ENCODE results near the gene E2F4.

E2F4 gene

DNA sequence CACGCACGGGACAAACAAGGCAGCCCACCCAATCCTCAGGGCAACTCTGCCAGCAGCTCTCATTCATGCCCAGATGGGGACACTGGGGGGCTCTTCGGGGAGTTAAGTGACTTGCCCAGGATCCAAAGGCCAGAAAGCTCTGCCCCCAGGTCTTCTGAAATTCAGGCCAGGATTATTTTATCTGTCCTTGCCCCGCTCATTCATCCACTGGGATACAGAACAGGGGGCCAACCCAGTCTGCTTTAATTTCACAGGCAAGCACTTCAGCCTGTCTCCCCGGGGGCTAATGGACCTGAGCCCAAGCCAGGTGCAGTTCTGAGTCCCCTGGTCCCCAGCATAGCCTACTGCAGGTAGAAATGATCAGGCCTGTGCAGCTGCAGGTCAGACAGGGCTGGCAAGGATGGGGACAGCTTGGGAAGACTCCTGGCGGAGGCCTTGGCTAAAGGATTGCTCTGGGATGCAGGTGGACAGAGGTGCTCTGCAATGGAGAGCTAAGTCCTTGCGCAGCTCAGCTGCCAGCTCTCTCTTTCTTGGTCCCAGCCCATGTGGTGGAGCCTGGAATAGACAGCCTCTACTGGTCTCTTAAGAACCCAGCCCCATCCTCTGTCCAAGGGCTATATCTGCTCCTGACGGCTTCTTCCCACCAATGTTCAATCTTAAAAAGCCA, 40.4 kb upstream of the E2F4 start:
- Histone ChIP-seq H3K4me3 (ENCODE audit: control insufficient read depth in 1 of 7, extremely low read depth in 1 of 7, insufficient read depth in 4 of 7, low read depth in 2 of 7, low read length in 6 of 7) (peak overlapping the region in 2 of 7 experiments; percentile 78 to 82), H3K36me3 (ENCODE audit: control insufficient read depth in 4 of 4, insufficient read depth in 4 of 4, low read length in 3 of 4) (peaks cover 5 to 26% (median 20%) of the 10 kb centered on the region in 4 experiments), H3K9me3 (ENCODE audit: control extremely low read depth in 1 of 5, control insufficient read depth in 4 of 5, insufficient read depth in 2 of 5, low read depth in 1 of 5, low read length in 4 of 5) (peaks cover 0 to 4% (median 0%) of the 10 kb centered on the region in 5 experiments), H3K27me3 (replicated peaks in 2 of 5; ENCODE audit: control insufficient read depth in 4 of 5, insufficient read depth in 5 of 5, low read length in 4 of 5) (peaks cover 0 to 36% (median 7%) of the 10 kb centered on the region in 5 experiments), H3K27ac (ENCODE audit: insufficient read depth in 1 of 2, low read depth in 1 of 2, low read length in 2 of 2, poor library complexity in 1 of 2, severe bottlenecking in 2 of 2) (no peak overlapping the region), H3K4me1 (ENCODE audit: control extremely low read depth in 1 of 4, control insufficient read depth in 4 of 4, insufficient read depth in 4 of 4, low read length in 3 of 4) (peaks cover 0 to 28% (median 19%) of the 10 kb centered on the region in 4 experiments)
- ChIA-PET POLR2A (interaction anchor here (1.0 kb wide), 1 partner anchor 204 kb away, joined by 3 read pairs; no protein-coding TSS in a partner anchor), CTCF (interaction anchor here (1.1 to 6.1 kb wide), 12 partner anchors 11 to 189 kb away, joined by 3 to 53 read pairs (median 8); no protein-coding TSS in a partner anchor)
- WGBS (ENCODE audit: insufficient coverage), result 66% methylated on average over 8 of the region's 8 CpGs
- DNase-seq, result no peak

GRCh38 chr16:67154578-67155294, 37.2 kb upstream of the E2F4 start:
- POLR2A ChIA-PET, result interaction anchor here (0.8 kb wide), 1 partner anchor 15 kb away, joined by 4 read pairs; no protein-coding TSS in a partner anchor
- peaks cover 3 to 44% (median 30%) of the 10 kb centered on the region in 4 experiments for H3K4me1 ChIP-seq (ENCODE audit: control extremely low read depth in 1 of 4, control insufficient read depth in 4 of 4, insufficient read depth in 4 of 4, low read length in 3 of 4)
- 48% methylated on average over 47 of the region's 61 CpGs for WGBS (ENCODE audit: insufficient coverage)

GRCh38 chr16:67155295-67156142, 36.4 kb upstream of the E2F4 start:
- DNase-seq, result peak; percentile 74 to 87 (median 82)
- H3K27ac ChIP-seq (ENCODE audit: insufficient read depth in 1 of 2, low read depth in 1 of 2, low read length in 2 of 2, poor library complexity in 1 of 2, severe bottlenecking in 2 of 2), result no peak overlapping the region
- H3K9me3 ChIP-seq (ENCODE audit: control extremely low read depth in 1 of 5, control insufficient read depth in 4 of 5, insufficient read depth in 2 of 5, low read depth in 1 of 5, low read length in 4 of 5), result peaks cover 0 to 4% (median 0%) of the 10 kb centered on the region in 5 experiments
- CTCF ChIA-PET, result interaction anchor here (0.8 to 6.1 kb wide), 26 partner anchors 10 to 208 kb away, joined by 3 to 65 read pairs (median 5); partner anchors contain the start of genes CES3, HSF4 and NOL3
- 12% methylated on average over 53 of the region's 74 CpGs for WGBS (ENCODE audit: insufficient coverage)
- peak overlapping the region in 4 of 7 experiments; percentile 1 to 49 (median 46) for H3K4me3 ChIP-seq (ENCODE audit: control insufficient read depth in 1 of 7, extremely low read depth in 1 of 7, insufficient read depth in 4 of 7, low read depth in 2 of 7, low read length in 6 of 7)
- H3K4me1 ChIP-seq (ENCODE audit: control extremely low read depth in 1 of 4, control insufficient read depth in 4 of 4, insufficient read depth in 4 of 4, low read length in 3 of 4), result peaks cover 3 to 43% (median 33%) of the 10 kb centered on the region in 4 experiments
- H3K27me3 ChIP-seq (replicated peaks in 2 of 5; ENCODE audit: control insufficient read depth in 4 of 5, insufficient read depth in 5 of 5, low read length in 4 of 5), result peaks cover 0 to 21% (median 6%) of the 10 kb centered on the region in 5 experiments
- H3K36me3 ChIP-seq (ENCODE audit: control insufficient read depth in 4 of 4, insufficient read depth in 4 of 4, low read length in 3 of 4), result no peaks in the 10 kb centered on the region
- POLR2A ChIA-PET, result interaction anchor here (0.8 kb wide), 1 partner anchor 16 kb away, joined by 4 read pairs; no protein-coding TSS in a partner anchor

More at GRCh38 chr16:67154578-67155294, 37.2 kb upstream of the E2F4 start:
- H3K36me3 ChIP-seq (ENCODE audit: control insufficient read depth in 4 of 4, insufficient read depth in 4 of 4, low read length in 3 of 4), result no peaks in the 10 kb centered on the region
- peak overlapping the region in 3 of 7 experiments; percentile 45 to 49 (median 46) for H3K4me3 ChIP-seq (ENCODE audit: control insufficient read depth in 1 of 7, extremely low read depth in 1 of 7, insufficient read depth in 4 of 7, low read depth in 2 of 7, low read length in 6 of 7)
- CTCF ChIA-PET, result interaction anchor here (0.8 to 6.1 kb wide), 31 partner anchors 10 to 207 kb away, joined by 3 to 65 read pairs (median 5); partner anchors contain the start of genes CES3, CES4A, HSF4 and NOL3
- H3K27me3 ChIP-seq (replicated peaks in 2 of 5; ENCODE audit: control insufficient read depth in 4 of 5, insufficient read depth in 5 of 5, low read length in 4 of 5), result peaks cover 0 to 25% (median 9%) of the 10 kb centered on the region in 5 experiments
- H3K27ac ChIP-seq (ENCODE audit: insufficient read depth in 1 of 2, low read depth in 1 of 2, low read length in 2 of 2, poor library complexity in 1 of 2, severe bottlenecking in 2 of 2), result no peak overlapping the region
- H3K9me3 ChIP-seq (ENCODE audit: control extremely low read depth in 1 of 5, control insufficient read depth in 4 of 5, insufficient read depth in 2 of 5, low read depth in 1 of 5, low read length in 4 of 5), result peaks cover 0 to 4% (median 0%) of the 10 kb centered on the region in 5 experiments
- DNase-seq, result no peak

GRCh38 chr16:67156143-67156844, 35.7 kb upstream of the E2F4 start:
- Histone ChIP-seq H3K27me3 (replicated peaks in 2 of 5; ENCODE audit: control insufficient read depth in 4 of 5, insufficient read depth in 5 of 5, low read length in 4 of 5) (peaks cover 0 to 24% (median 6%) of the 10 kb centered on the region in 5 experiments), H3K4me1 (ENCODE audit: control extremely low read depth in 1 of 4, control insufficient read depth in 4 of 4, insufficient read depth in 4 of 4, low read length in 3 of 4) (peaks cover 3 to 45% (median 34%) of the 10 kb centered on the region in 4 experiments)
- POLR2A ChIA-PET, result interaction anchor here (1.7 kb wide), 1 partner anchor 143 kb away, joined by 3 read pairs; no protein-coding TSS in a partner anchor

GRCh38 chr16:67157106-67157748, 34.7 kb upstream of the E2F4 start:
- peaks cover 3 to 49% (median 38%) of the 10 kb centered on the region in 4 experiments for H3K4me1 ChIP-seq (ENCODE audit: control extremely low read depth in 1 of 4, control insufficient read depth in 4 of 4, insufficient read depth in 4 of 4, low read length in 3 of 4)
- 93% methylated on average over 5 of the region's 7 CpGs for WGBS (ENCODE audit: insufficient coverage)
- H3K36me3 ChIP-seq (ENCODE audit: control insufficient read depth in 4 of 4, insufficient read depth in 4 of 4, low read length in 3 of 4), result no peaks in the 10 kb centered on the region
- no peak overlapping the region for H3K27ac ChIP-seq (ENCODE audit: insufficient read depth in 1 of 2, low read depth in 1 of 2, low read length in 2 of 2, poor library complexity in 1 of 2, severe bottlenecking in 2 of 2)
- H3K4me3 ChIP-seq (ENCODE audit: control insufficient read depth in 1 of 7, extremely low read depth in 1 of 7, insufficient read depth in 4 of 7, low read depth in 2 of 7, low read length in 6 of 7), result no peak overlapping the region
- CTCF ChIA-PET, result interaction anchor here (0.7 to 5.3 kb wide), 20 partner anchors 12 to 195 kb away, joined by 3 to 65 read pairs (median 3); partner anchors contain the start of gene NOL3
- no peak for DNase-seq
- H3K9me3 ChIP-seq (ENCODE audit: control extremely low read depth in 1 of 5, control insufficient read depth in 4 of 5, insufficient read depth in 2 of 5, low read depth in 1 of 5, low read length in 4 of 5), result peaks cover 0 to 4% (median 0%) of the 10 kb centered on the region in 5 experiments
- POLR2A ChIA-PET, result interaction anchor here (1.7 kb wide), 1 partner anchor 144 kb away, joined by 3 read pairs; no protein-coding TSS in a partner anchor
- H3K27me3 ChIP-seq (replicated peaks in 2 of 5; ENCODE audit: control insufficient read depth in 4 of 5, insufficient read depth in 5 of 5, low read length in 4 of 5), result peaks cover under 1 to 31% (median 12%) of the 10 kb centered on the region in 5 experiments

More at GRCh38 chr16:67156143-67156844, 35.7 kb upstream of the E2F4 start:
- CTCF ChIA-PET, result interaction anchor here (0.8 to 6.1 kb wide), 14 partner anchors 12 to 202 kb away, joined by 3 to 65 read pairs (median 9); partner anchors contain the start of gene NOL3
- WGBS (ENCODE audit: insufficient coverage), result 86% methylated on average over 10 of the region's 15 CpGs
- Histone ChIP-seq H3K9me3 (ENCODE audit: control extremely low read depth in 1 of 5, control insufficient read depth in 4 of 5, insufficient read depth in 2 of 5, low read depth in 1 of 5, low read length in 4 of 5) (peaks cover 0 to 4% (median 0%) of the 10 kb centered on the region in 5 experiments), H3K4me3 (ENCODE audit: control insufficient read depth in 1 of 7, extremely low read depth in 1 of 7, insufficient read depth in 4 of 7, low read depth in 2 of 7, low read length in 6 of 7) (no peak overlapping the region), H3K27ac (ENCODE audit: insufficient read depth in 1 of 2, low read depth in 1 of 2, low read length in 2 of 2, poor library complexity in 1 of 2, severe bottlenecking in 2 of 2) (no peak overlapping the region), H3K36me3 (ENCODE audit: control insufficient read depth in 4 of 4, insufficient read depth in 4 of 4, low read length in 3 of 4) (no peaks in the 10 kb centered on the region)
- DNase-seq, result no peak
